ENCODE results near the gene GEMIN4. TPM values are rescaled to one million over a fixed set of nuclear protein-coding genes. Genes with fewer than 3 reads are reported as not detected.

The GEMIN4 gene
- total RNA-seq, 1 donor from 2014 or later: 8.7 TPM

GRCh38 chr17:720706-721539, 31.1 kb downstream of the GEMIN4 start:
- no peak overlapping the region for H3K4me3 ChIP-seq (ENCODE audit: low read depth, low read length)
- FAIRE-seq: no peak
- H3K36me3 ChIP-seq (ENCODE audit: control insufficient read depth, insufficient read depth, low read length): no peaks in the 10 kb centered on the region
- no peak for DNase-seq (ENCODE audit: low read depth)
- H3K27me3 ChIP-seq (ENCODE audit: control insufficient read depth, insufficient read depth, low read length): no peaks in the 10 kb centered on the region
- no peak for TF ChIP-seq CTCF (IDR thresholded peaks at IDR 0.05; ENCODE audit: insufficient read depth, low read length, severe bottlenecking)

GRCh38 chr17:718075-718474, 34.0 kb downstream of the GEMIN4 start:
- FAIRE-seq (no peak), DNase-seq (ENCODE audit: low read depth) (no peak)
- no peak for TF ChIP-seq CTCF (IDR thresholded peaks at IDR 0.05; ENCODE audit: insufficient read depth, low read length, severe bottlenecking)
- no peak overlapping the region for H3K4me3 ChIP-seq (ENCODE audit: low read depth, low read length)
- no peaks in the 10 kb centered on the region for H3K27me3 ChIP-seq (ENCODE audit: control insufficient read depth, insufficient read depth, low read length)
- H3K36me3 ChIP-seq (ENCODE audit: control insufficient read depth, insufficient read depth, low read length): no peaks in the 10 kb centered on the region

- Histone ChIP-seq H3K36me3 (ENCODE audit: control insufficient read depth, insufficient read depth, low read length) (peaks cover 16% of the 10 kb centered on the region), H3K27me3 (ENCODE audit: control insufficient read depth, insufficient read depth, low read length) (no peaks in the 10 kb centered on the region), H3K4me3 (ENCODE audit: low read depth, low read length) (no peak overlapping the region)
- DNase-seq (ENCODE audit: low read depth) (no peak), FAIRE-seq (peak; percentile 66)
- no peak for TF ChIP-seq CTCF (IDR thresholded peaks at IDR 0.05; ENCODE audit: insufficient read depth, low read length, severe bottlenecking)
Measured at GRCh38 chr17:708132-708531, 43.9 kb downstream of the GEMIN4 start.

GRCh38 chr17:705863-706262, 46.2 kb downstream of the GEMIN4 start:
- Histone ChIP-seq H3K4me3 (ENCODE audit: low read depth, low read length) (no peak overlapping the region), H3K36me3 (ENCODE audit: control insufficient read depth, insufficient read depth, low read length) (peaks cover 16% of the 10 kb centered on the region), H3K27me3 (ENCODE audit: control insufficient read depth, insufficient read depth, low read length) (no peaks in the 10 kb centered on the region)
- no peak for FAIRE-seq
- no peak for TF ChIP-seq CTCF (IDR thresholded peaks at IDR 0.05; ENCODE audit: insufficient read depth, low read length, severe bottlenecking)
- DNase-seq (ENCODE audit: low read depth): no peak

GRCh38 chr17:705011-705410, 47.1 kb downstream of the GEMIN4 start:
- FAIRE-seq (no peak), DNase-seq (ENCODE audit: low read depth) (no peak)
- no peak overlapping the region for H3K4me3 ChIP-seq (ENCODE audit: low read depth, low read length)
- H3K27me3 ChIP-seq (ENCODE audit: control insufficient read depth, insufficient read depth, low read length): no peaks in the 10 kb centered on the region
- no peak for TF ChIP-seq CTCF (IDR thresholded peaks at IDR 0.05; ENCODE audit: insufficient read depth, low read length, severe bottlenecking)
- H3K36me3 ChIP-seq (ENCODE audit: control insufficient read depth, insufficient read depth, low read length): peaks cover 14% of the 10 kb centered on the region
